T47D (cell line): ENCODE measurements around the gene ZNF341.

Source experiments
- DNase-seq, 2 experiments: peaks; one replicate each; pipeline versions ENCODE4 v3.0.0 to v3.0.0-alpha.2; 2011 to 2012; ENCODE audit warnings: low read depth in 1 of 2, low spot score in 1 of 2
- JUND ChIP-seq: IDR thresholded peaks from 2 replicates; pipeline ENCODE4 v1.6.1; 2012; ENCODE audit warnings: low read depth
- in situ Hi-C: cut with HindIII; loops from 2 replicates; pipeline ENCODE4 v1.10.0; 2016; ENCODE audit warnings: low sequenced_read_pairs, low pct_unique_long_range_greater_than_20kb

The ZNF341 gene

GRCh38 chr20:33822423-33822822 is 90.6 kb downstream of the ZNF341 start:
- no peak for DNase-seq
- TF ChIP-seq JUND = no peak
- in situ Hi-C loops = no loop called here

GRCh38 chr20:33822991-33823390 is 91.2 kb downstream of the ZNF341 start:
- DNase-seq = no peak
- no peak for TF ChIP-seq JUND
- in situ Hi-C loops = no loop called here

GRCh38 chr20:33824852-33825251 is 93.1 kb downstream of the ZNF341 start:
- in situ Hi-C loops = no loop called here
- no peak for TF ChIP-seq JUND
- DNase-seq = no peak

GRCh38 chr20:33825340-33826269 is 93.8 kb downstream of the ZNF341 start:
- TF ChIP-seq JUND = no peak
- DNase-seq = no peak
- in situ Hi-C loops = no loop called here

- no peak for TF ChIP-seq JUND
Measured at GRCh38 chr20:33826270-33826897, 94.6 kb downstream of the ZNF341 start.

GRCh38 chr20:33827109-33827508 is 95.3 kb downstream of the ZNF341 start:
- TF ChIP-seq JUND = no peak
- no peak for DNase-seq
- in situ Hi-C loops = no loop called here

More at GRCh38 chr20:33826270-33826897, 94.6 kb downstream of the ZNF341 start:
- peak in 1 of 2 experiments; percentile 91 for DNase-seq
- in situ Hi-C loops = no loop called here

GRCh38 chr20:33827634-33828325 is 96.0 kb downstream of the ZNF341 start:
- TF ChIP-seq JUND = no peak
- in situ Hi-C loops = no loop called here

GRCh38 chr20:33828326-33828844 is 96.6 kb downstream of the ZNF341 start:
- DNase-seq = no peak
- no peak for TF ChIP-seq JUND
- in situ Hi-C loops = no loop called here

More at GRCh38 chr20:33827634-33828325, 96.0 kb downstream of the ZNF341 start:
- no peak for DNase-seq

GRCh38 chr20:33828967-33829560 is 97.3 kb downstream of the ZNF341 start:
- in situ Hi-C loops = no loop called here
- no peak for DNase-seq
- TF ChIP-seq JUND = no peak

- no peak for DNase-seq
- in situ Hi-C loops = no loop called here
- TF ChIP-seq JUND = no peak
Measured at GRCh38 chr20:33829636-33830035, 97.8 kb downstream of the ZNF341 start.

- DNase-seq = no peak
- in situ Hi-C loops = no loop called here
- TF ChIP-seq JUND = no peak
Measured at GRCh38 chr20:33830371-33830770, 98.6 kb downstream of the ZNF341 start.
